ENCODE data around the gene ARHGAP5.
"Not testable (repeated sequence)": the region's sequence is repeated elsewhere in the genome, so short reads cannot be mapped to it uniquely, and the experiment has no call there.

The ARHGAP5 gene

DNA sequence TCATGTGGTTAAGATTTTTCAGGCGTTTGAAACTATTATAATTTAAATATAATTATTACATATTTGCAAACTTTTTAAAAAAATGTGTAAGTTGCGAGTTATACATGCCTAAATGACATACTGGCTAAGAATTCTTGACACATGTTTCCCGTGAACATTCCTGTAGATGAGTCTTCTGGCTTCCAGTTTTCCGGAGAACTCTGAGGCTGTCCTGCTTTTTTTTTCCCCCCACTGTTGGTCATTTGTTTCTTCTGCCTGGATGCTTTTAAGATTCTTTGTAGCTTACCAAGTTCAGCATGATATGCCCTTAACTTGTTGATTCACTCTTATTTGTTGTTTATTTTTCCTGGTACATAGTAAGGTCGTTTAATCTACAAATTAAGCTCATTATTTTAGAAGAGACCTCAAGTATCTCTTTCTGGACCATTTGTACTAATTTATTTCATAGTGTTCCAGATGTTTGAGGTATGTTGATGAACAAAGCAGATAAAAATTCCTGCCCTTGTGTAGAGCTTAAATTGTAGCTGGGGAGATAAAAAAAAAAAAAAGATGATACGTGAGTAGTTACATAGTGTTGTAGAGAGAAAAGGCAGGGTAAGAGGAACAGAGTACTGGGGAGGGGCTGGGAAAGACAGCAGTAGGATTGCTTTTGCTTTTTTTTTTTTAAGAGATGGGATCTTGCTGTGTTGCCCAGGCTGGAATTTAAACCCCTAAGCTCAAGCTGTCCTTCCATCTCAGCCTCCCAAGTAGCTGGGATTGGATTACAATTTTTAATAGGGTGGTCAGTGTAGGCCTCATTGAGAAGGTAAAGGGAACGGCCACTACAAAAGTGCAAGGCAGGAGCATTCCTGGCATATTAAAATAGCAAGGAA is 32.8 kb downstream of the ARHGAP5 start:
- FAIRE-seq (peak; percentile 42), DNase-seq (ENCODE audit: insufficient read length, low spot score) (no peak)

- DNase-seq (ENCODE audit: insufficient read length, low spot score) (no peak), FAIRE-seq (peak; percentile 95)
These were observed 33.4 kb downstream of the ARHGAP5 start for GRCh38 chr14:32110548-32110896.

DNA sequence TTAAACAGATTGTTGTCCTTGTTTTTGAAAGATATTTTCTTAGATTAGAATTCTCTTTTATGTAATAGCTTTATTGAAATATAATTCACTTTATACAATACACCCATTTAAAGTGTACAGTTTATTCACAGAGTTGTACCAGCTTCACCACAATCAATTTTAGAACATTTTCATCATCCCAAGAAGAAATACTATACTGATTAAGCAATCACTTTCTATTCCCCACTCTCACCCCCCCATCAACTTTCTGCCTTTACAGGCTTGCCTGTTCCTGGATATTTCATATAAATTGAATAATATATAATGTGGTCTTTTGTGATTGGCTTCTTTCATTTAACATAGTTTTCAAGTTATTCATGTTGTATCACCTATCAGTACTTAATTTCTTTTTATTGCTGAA is 44.4 kb downstream of the ARHGAP5 start:
- no peak for FAIRE-seq
- DNase-seq (ENCODE audit: insufficient read length, low spot score) = no peak

- no peak for DNase-seq (ENCODE audit: insufficient read length, low spot score)
- FAIRE-seq = peak; percentile 33
These were observed 44.8 kb downstream of the ARHGAP5 start for GRCh38 chr14:32121948-32122347.

DNA sequence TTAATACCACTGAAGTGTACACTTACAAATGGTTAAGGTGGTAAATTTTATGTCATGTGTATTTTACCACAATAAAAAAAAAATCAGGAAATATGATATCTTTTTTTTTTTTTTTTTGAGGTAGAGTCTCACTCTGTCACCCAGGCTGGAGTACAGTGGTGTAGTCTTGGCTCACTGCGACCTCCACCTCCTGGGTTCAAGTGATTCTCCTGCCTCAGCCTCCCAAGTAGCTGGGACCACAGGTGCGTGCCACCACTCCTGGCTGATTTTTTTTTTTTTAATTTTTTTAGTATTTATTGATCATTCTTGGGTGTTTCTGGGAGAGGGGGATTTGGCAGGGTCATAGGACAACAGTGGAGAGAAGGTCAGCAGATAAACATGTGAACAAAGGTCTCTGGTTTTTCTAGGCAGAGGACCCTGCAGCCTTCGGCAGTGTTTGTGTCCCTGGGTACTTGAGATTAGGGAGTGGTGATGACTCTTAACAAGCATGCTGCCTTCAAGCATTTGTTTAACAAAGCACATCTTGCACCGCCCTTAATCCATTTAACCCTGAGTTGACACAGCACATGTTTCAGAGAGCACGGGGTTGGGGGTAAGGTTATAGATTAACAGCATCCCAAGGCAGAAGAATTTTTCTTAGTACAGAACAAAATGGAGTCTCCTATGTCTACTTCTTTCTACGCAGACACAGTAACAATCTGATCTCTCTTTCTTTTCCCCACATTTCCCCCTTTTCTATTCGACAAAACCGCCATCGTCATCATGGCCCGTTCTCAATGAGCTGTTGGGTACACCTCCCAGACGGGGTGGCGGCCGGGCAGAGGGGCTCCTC is 50.0 kb downstream of the ARHGAP5 start:
- DNase-seq (ENCODE audit: insufficient read length, low spot score); FAIRE-seq: not testable (repeated sequence)

GRCh38 chr14:32127731-32128654 is 50.9 kb downstream of the ARHGAP5 start:
- not testable (repeated sequence) for FAIRE-seq; DNase-seq (ENCODE audit: insufficient read length, low spot score)

- FAIRE-seq (no peak), DNase-seq (ENCODE audit: insufficient read length, low spot score) (no peak)
These were observed 51.6 kb downstream of the ARHGAP5 start for GRCh38 chr14:32128703-32129102.

DNA sequence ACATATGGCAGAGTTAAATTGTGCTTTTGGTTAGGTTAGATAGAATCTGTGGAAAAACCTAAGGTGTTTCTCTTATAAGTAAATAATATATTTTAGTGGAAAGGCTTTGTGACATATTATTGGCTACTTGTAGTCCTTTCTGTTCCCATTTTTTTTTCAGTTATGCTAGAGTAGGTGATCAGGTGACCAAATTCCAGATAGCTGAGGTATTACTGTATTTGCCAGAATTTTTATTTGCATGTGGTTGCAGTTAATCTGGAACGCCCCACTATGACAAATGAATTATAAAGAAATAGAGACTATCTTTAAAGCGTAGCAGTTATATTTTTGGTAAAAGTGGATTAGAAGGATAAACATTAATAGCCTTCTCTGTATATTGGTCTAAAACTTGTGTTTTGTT is 52.0 kb downstream of the ARHGAP5 start:
- DNase-seq (ENCODE audit: insufficient read length, low spot score) = peak; percentile 15
- no peak for FAIRE-seq

DNA sequence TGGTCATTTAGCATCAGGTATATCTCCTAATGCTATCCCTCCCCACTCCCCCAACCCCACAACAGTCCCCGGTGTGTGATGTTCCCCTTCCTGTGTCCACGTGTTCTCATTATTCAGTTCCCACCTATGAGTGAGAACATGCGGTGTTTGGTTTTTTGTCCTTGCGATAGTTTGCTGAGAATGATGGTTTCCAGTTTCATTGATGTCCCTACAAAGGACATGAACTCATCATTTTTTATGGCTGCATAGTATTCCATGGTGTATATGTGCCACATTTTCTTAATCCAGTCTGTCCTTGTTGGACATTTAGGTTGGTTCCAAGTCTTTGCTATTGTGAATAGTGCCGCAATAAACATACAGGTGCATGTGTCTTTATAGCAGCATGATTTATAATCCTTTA is 54.6 kb downstream of the ARHGAP5 start:
- FAIRE-seq; DNase-seq (ENCODE audit: insufficient read length, low spot score): not testable (repeated sequence)

DNA sequence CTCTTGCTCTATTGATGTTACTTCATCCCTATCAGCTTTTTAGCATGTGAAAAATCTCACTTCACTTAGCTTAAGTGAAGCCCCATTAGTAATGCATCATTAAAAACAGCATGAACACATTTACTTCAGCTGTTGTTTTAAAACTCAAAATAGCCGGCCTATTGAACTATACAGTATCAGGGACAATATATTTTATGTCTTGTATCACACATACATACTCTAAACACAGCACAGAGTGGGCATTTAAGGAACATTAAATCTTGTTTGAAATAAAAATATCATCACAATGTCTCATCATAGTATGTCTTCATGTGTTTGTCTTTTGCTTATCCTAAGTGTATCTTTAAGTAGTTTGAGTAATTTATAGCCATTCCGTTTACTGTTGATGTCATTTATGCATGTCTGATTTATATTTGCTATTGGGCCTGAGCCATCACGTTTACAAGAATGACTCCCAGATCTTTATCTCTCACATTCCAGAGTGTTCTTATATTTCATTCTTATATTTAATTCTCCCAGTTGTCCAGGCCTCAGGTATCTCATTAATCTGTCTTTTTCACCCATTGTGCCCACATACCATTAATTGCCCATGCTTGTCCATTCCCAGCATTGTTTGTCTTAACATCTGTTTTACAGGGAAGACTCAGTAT is 57.5 kb downstream of the ARHGAP5 start:
- FAIRE-seq (peak; percentile 91), DNase-seq (ENCODE audit: insufficient read length, low spot score) (peak; percentile 63)

DNA sequence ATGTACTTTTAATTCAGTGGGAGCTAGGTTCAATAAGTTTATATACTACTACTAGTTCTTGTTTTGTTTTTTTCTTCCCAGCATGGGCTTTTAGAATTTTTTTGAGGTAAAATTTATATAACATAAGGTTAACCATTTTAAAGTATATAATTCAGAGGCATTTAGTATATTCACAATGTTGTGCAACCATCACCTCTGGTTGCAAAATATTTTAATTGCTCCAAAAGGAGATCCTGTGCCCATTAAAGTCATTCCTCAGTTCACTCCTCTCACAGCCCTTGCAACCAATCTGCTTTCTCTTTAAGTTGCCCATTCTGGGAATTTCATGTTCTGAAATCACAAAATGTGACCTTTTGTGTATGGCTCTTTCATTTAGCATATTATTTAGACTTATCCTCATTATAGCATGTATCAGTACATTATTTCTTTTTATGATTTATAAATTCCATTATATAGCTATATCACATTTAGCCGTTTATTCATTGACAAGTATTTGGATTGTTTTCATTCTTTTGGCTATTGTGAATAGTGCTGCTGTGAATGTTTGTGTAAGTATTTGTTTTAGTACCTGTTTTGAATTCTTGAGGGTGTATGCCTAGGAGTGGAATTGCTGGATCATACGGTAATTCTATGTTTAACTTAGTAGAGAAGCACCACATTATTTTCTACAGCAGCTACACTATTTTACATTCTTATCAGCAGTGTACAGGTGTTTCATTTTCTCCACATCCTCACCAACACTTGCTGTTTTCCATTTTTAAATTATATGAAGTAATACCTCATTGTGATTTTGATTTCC is 59.1 kb downstream of the ARHGAP5 start:
- no peak for DNase-seq (ENCODE audit: insufficient read length, low spot score)
- FAIRE-seq = no peak

DNA sequence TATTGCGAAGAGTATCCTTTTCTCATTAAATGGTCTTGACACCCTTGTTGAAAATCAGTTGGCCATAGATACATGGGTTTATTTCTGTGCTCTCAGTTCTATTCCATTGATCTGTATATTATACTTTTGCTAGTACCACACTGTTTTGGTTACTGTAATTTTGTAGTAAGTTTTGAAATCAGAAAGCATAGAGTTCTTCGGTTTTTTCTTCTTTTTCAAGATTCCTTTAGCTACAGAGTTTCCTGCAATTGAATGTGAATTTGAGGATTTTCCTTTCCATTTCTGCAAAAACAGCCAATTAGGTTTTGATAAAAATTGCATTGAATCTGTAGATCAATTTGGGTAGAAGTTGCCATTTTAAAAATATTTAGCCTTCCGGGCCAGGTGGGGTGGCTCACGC is 60.2 kb downstream of the ARHGAP5 start:
- no peak for FAIRE-seq

GRCh38 chr14:32137892-32138291 is 60.8 kb downstream of the ARHGAP5 start:
- DNase-seq (ENCODE audit: insufficient read length, low spot score) (no peak), FAIRE-seq (no peak)

More for the DNA sequence above, 60.2 kb downstream of the ARHGAP5 start:
- DNase-seq (ENCODE audit: insufficient read length, low spot score) = no peak

DNA sequence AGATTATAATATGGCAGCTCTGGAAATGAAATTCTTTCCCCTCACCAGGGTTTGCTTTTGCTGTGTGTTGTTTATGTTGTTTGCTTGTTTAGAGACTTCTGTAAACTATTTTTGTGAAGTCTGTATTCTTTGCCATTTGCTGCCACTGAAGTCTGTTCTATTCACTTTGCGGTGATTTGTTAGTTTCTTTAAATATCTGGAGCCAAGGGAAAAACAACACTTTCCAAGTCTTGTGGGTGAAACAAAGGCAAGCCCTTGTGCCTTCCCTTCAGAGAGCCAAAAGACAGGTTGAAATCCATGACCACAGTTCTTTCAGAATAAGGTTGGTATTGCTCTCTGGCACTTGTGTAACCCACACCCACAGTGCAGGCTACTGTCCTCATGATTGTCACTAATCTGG is 65.2 kb downstream of the ARHGAP5 start:
- FAIRE-seq = no peak

GRCh38 chr14:32142754-32143437 is 65.8 kb downstream of the ARHGAP5 start:
- DNase-seq (ENCODE audit: insufficient read length, low spot score) = no peak
- FAIRE-seq = no peak

More for the DNA sequence above, 65.2 kb downstream of the ARHGAP5 start:
- DNase-seq (ENCODE audit: insufficient read length, low spot score) = no peak

GRCh38 chr14:32150392-32150791 is 73.3 kb downstream of the ARHGAP5 start:
- DNase-seq (ENCODE audit: insufficient read length, low spot score) (no peak), FAIRE-seq (no peak)

GRCh38 chr14:32166029-32166428 is 88.9 kb downstream of the ARHGAP5 start:
- FAIRE-seq (no peak), DNase-seq (ENCODE audit: insufficient read length, low spot score) (no peak)

DNA sequence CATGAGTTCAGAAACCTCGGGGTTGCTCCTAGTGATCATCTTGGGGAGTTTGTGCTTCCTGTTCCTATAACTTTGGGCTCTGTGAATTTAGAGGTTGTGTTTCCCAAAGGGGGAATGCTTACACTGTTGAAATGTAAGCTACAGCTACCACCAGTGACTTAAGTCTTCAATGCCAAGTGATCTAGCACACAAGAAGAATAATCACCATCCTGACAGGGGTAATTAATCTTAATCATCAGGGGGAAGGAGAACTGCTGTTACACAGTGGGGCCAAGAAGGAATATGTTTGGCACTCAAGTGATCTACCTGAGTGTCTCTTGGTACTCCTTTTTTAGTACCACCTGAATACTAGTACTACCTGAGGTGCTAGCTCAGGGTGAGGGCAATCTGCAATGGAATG is 89.8 kb downstream of the ARHGAP5 start:
- DNase-seq (ENCODE audit: insufficient read length, low spot score) = no peak
- peak; percentile 88 for FAIRE-seq

GRCh38 chr14:32167907-32168306 is 90.8 kb downstream of the ARHGAP5 start:
- DNase-seq (ENCODE audit: insufficient read length, low spot score) = no peak
- FAIRE-seq = no peak

All from HTR-8/SVneo (cell line).